ENCODE results near the gene GALNS. TPM values are rescaled to one million over a fixed set of nuclear protein-coding genes. Genes with fewer than 3 reads are reported as not detected.

GALNS gene
- total RNA-seq, 4 donors from 2014 or later = 1.8 to 36.2 (median 16.4) TPM

DNA sequence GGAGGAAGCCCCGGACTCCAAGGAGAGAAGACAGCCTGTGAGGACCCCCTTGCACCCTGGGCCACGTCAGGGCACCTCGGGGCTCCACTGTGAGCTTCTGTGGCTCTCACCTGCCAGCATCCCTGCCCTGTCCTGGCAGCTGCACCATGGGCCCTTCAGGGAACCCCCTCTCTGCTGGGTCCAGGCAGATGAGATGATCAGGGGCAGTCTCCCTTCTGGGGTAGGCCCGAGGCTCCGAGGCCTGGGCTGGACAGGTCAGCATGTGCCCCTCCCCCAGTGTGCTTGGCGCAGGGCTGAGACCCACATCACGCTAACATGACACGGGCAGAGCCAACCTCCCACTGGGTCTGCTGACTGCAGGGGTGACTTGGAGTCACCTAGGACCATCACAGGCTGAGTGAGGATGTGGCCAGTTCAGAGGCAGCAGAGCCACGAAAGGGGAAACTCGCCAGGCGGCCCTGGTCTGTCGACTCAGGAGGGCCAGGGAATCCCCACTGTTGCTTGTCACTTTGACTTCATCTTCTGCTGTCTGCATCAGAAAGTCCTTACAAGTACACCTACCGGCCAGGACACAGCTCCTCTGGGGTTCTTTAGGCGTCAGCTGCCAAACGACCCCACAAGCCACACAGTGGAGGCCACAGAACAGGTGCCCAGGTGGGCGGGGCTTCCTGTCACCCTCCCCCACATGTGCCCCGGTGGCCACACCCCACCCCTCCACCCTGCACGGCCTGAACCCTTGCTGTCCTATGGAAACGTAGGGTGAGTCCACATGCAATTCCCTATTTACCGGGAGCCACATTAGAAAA lies 2.2 kb downstream of the GALNS start:
- no peak for DNase-seq
- peaks cover 0 to 17% of the 10 kb centered on the region in 2 donors for H3K4me1 ChIP-seq
- intact Hi-C loops (cut with DNase I; ENCODE audit: low total_unique reads) = no loop called here

DNA sequence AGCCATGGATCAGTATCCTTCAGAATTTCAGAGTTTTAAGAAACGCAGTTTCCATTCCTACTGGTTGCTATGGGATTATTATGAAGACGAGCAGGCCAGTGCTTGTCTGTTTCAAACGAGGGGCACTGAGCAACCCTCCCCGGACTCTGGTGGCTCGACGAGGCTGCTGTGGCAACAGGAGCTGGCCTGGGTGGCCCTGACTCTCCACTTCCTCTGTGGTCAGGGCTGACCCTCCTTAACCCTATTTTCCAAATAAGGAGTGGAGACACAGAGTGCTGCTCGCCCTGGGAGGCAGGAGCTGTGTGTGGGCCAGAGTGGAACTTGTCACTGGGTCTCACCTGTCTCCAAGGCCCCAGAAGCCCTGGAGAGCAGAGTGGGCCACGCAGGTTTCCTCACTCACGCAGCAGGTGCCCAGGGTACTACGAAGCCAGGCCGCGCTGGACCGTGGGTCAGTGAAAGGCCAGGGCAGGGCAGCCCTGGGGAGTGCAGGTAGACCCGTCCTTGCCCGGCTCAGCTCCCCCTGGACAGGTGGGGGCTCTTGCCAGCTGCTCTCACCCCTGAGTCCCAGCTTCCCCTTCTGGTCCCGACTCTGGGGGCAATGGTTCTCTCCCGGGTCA lies 3.3 kb downstream of the GALNS start:
- Histone ChIP-seq H3K4me1 (peaks cover 0 to 14% of the 10 kb centered on the region in 2 donors), H3K27ac (no peak overlapping the region), H3K27me3 (no peaks in the 10 kb centered on the region), H3K36me3 (no peaks in the 10 kb centered on the region), H3K4me3 (no peak overlapping the region), H3K9me3 (no peaks in the 10 kb centered on the region)
- intact Hi-C loops (cut with DNase I; ENCODE audit: low total_unique reads) = no loop called here
- no peak for DNase-seq
- no peak for TF ChIP-seq POLR2A (IDR thresholded peaks at IDR 0.05)
- TF ChIP-seq, protein P1, sequence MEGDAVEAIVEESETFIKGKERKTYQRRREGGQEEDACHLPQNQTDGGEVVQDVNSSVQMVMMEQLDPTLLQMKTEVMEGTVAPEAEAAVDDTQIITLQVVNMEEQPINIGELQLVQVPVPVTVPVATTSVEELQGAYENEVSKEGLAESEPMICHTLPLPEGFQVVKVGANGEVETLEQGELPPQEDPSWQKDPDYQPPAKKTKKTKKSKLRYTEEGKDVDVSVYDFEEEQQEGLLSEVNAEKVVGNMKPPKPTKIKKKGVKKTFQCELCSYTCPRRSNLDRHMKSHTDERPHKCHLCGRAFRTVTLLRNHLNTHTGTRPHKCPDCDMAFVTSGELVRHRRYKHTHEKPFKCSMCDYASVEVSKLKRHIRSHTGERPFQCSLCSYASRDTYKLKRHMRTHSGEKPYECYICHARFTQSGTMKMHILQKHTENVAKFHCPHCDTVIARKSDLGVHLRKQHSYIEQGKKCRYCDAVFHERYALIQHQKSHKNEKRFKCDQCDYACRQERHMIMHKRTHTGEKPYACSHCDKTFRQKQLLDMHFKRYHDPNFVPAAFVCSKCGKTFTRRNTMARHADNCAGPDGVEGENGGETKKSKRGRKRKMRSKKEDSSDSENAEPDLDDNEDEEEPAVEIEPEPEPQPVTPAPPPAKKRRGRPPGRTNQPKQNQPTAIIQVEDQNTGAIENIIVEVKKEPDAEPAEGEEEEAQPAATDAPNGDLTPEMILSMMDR (IDR thresholded peaks at IDR 0.05) = no peak

More for the DNA sequence above, 2.2 kb downstream of the GALNS start:
- TF ChIP-seq, protein P1 (IDR thresholded peaks at IDR 0.05) = no peak
- no peak for TF ChIP-seq POLR2A (IDR thresholded peaks at IDR 0.05)
- Histone ChIP-seq H3K27me3 (no peaks in the 10 kb centered on the region), H3K9me3 (no peaks in the 10 kb centered on the region), H3K4me3 (no peak overlapping the region), H3K27ac (no peak overlapping the region), H3K36me3 (no peaks in the 10 kb centered on the region)

DNA sequence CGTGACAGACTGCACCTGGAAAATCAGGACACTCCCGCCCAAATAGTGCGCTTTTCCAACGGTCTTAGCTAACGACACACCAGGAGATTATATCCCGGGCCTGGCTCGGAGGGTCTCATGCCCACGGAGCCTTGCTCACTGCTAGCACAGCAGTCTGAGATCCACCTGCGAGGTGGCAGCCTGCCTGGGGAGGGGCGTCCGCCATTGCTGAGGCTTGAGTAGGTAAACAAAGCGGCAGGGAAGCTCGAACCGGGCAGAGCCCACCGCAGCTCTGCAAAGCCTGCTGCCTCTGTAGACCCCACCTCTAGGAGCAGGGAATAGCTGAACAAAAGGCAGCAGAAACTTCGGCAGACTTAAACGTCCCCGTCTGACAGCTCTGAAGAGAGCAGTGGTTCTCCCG lies 5.1 kb downstream of the GALNS start:
- intact Hi-C loops (cut with DNase I; ENCODE audit: low total_unique reads) = no loop called here
- no peaks in the 10 kb centered on the region for H3K27me3 ChIP-seq
- TF ChIP-seq POLR2A (IDR thresholded peaks at IDR 0.05) = no peak
- TF ChIP-seq, protein P1 (IDR thresholded peaks at IDR 0.05) = no peak
- DNase-seq = no peak
- H3K27ac ChIP-seq = no peak overlapping the region
- H3K4me1 ChIP-seq = peaks cover 0 to 8% of the 10 kb centered on the region in 2 donors
- H3K4me3 ChIP-seq = no peak overlapping the region
- no peaks in the 10 kb centered on the region for H3K36me3 ChIP-seq
- no peaks in the 10 kb centered on the region for H3K9me3 ChIP-seq

DNA sequence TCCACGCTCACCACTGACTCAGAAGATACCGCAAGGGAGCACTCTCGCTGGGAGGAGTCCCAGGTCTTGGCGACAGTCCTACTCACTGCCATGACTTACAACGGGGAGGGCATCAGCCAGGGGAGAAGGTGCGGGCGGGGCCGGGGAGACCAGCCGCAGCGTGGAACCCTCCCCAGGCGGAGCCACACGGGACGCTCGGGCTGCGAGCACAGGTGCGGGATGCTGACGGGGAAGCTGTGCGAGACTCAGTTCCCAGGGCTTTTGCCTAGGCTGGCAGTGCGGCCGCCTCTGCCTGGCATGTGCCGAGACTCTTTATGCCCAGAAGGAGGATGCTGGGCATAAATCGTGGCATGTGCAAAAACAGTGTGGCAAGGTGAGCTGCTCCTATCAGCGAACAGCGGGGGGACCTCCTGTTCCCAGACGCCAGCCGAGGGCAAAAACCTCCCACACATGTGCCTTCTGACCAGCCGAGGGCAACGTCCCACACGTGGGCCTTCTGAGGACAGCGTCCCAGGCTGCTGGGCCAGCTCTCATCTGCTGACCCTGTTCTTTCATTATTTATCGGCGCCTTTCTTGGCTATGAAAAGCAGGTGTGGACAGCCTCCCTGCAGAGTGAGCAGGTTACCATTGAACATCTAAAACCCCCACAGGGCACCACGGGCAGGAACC lies 6.1 kb downstream of the GALNS start:
- no peak overlapping the region for H3K27ac ChIP-seq
- TF ChIP-seq POLR2A (IDR thresholded peaks at IDR 0.05) = no peak
- TF ChIP-seq, protein P1 (IDR thresholded peaks at IDR 0.05) = no peak
- no peak overlapping the region for H3K4me3 ChIP-seq
- H3K9me3 ChIP-seq = no peaks in the 10 kb centered on the region
- peaks cover 0 to under 1% of the 10 kb centered on the region in 2 donors for H3K4me1 ChIP-seq
- intact Hi-C loops (cut with DNase I; ENCODE audit: low total_unique reads) = no loop called here
- no peak for DNase-seq
- no peaks in the 10 kb centered on the region for H3K36me3 ChIP-seq
- H3K27me3 ChIP-seq = no peaks in the 10 kb centered on the region

DNA sequence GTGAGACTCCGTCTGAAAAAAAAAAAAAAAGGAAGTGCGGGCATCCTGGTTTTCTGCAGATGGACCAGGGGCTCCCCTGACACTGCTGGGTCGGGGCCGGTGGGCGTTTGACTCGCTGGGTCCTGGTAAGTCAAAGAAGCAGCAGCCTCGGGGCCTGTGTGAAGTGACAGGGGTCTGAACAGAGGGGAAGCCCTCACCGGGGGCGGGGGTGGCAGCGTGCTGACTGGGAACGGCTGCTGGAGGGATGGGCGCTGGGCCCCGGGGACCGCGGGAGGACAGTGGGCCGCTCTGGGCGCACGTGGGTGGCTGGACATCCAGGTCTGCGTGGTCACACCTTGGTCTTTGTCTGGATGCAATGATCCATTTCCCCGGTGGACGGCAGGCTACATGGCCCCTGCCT lies 8.2 kb downstream of the GALNS start:
- no peak for DNase-seq
- no peak for TF ChIP-seq POLR2A (IDR thresholded peaks at IDR 0.05)
- TF ChIP-seq, protein P1 (IDR thresholded peaks at IDR 0.05) = no peak
- Histone ChIP-seq H3K4me1 (no peaks in the 10 kb centered on the region), H3K27ac (no peak overlapping the region), H3K9me3 (no peaks in the 10 kb centered on the region), H3K27me3 (no peaks in the 10 kb centered on the region), H3K4me3 (no peak overlapping the region), H3K36me3 (no peaks in the 10 kb centered on the region)
- intact Hi-C loops (cut with DNase I; ENCODE audit: low total_unique reads) = no loop called here
